Activated CD8-positive, alpha-beta T cell treated with anti-CD3 and anti-CD28 coated beads for 36 hours (primary cell): ENCODE measurements around the gene ZFYVE28. TPM values are rescaled to one million over a fixed set of nuclear protein-coding genes. Genes with fewer than 3 reads are reported as not detected.

Source experiments
- ATAC-seq: fragments of 200-7000 bp; cut with Tn5 transposase; one replicate; pipeline ENCODE4 v1.10.0; 2021; ENCODE audit warnings: mild to moderate bottlenecking, moderate library complexity
- CTCF ChIA-PET: fragments of 350-600 bp; sonication (Branson Sonifier 250); formaldehyde crosslinking; loops from one replicate; lab custom pipeline; 2021; ENCODE audit warnings: antibody characterized with exemption; lab: Charles Lee
- POLR2A ChIA-PET: fragments of 350-600 bp; sonication (Branson Sonifier 250); formaldehyde crosslinking; loops from one replicate; lab custom pipeline; 2021; ENCODE audit warnings: antibody characterized with exemption; lab: Charles Lee
- DNase-seq: peaks from one replicate; pipeline ENCODE4 v3.0.0-alpha.2; 2020
- H3K27ac Mint-ChIP-seq: one replicate; pipeline ENCODE4 v1.8.0; 2021; ENCODE audit warnings: mild to moderate bottlenecking, mixed read lengths
- H3K27me3 Mint-ChIP-seq: one replicate; pipeline ENCODE4 v1.8.0; 2021; ENCODE audit warnings: mixed read lengths
- H3K36me3 Mint-ChIP-seq: one replicate; pipeline ENCODE4 v1.8.0; 2021; ENCODE audit warnings: low read depth, mixed read lengths
- H3K4me1 Mint-ChIP-seq: one replicate; pipeline ENCODE4 v1.8.0; 2021; ENCODE audit warnings: low read depth, mixed read lengths
- H3K4me3 Mint-ChIP-seq: one replicate; pipeline ENCODE4 v1.8.0; 2021; ENCODE audit warnings: mild to moderate bottlenecking, moderate library complexity, mixed read lengths
- H3K9me3 Mint-ChIP-seq: one replicate; pipeline ENCODE4 v1.8.0; 2021; ENCODE audit warnings: mixed read lengths
- CTCF ChIP-seq: fragments of 200-600 bp; IDR thresholded peaks from one replicate; pipeline ENCODE4 v1.8.0; 2022; ENCODE audit warnings: antibody characterized with exemption, mild to moderate bottlenecking
- intact Hi-C: fragments of 100-400 bp; cut with micrococcal nuclease; formaldehyde crosslinking; loops from one replicate; pipeline ENCODE4 v1.10.0; 2022
- total RNA-seq, 2 experiments: library from RNA; stranded (reverse); gene quantifications; one replicate each; pipeline ENCODE4 v1.2.3, GENCODE V29; 2021

ZFYVE28 gene
- total RNA-seq, 2 experiments from 2014 or later, result 4.9 to 7.0 TPM

- TF ChIP-seq CTCF, result no peak
- H3K4me1 Mint-ChIP-seq, result peaks cover 14% of the 10 kb centered on the region
- intact Hi-C loops, result loop anchor here (10.0 kb wide), 1 partner anchor 127 kb away; no protein-coding TSS in a partner anchor
- H3K9me3 Mint-ChIP-seq, result no peaks in the 10 kb centered on the region
- DNase-seq, result no peak
- ChIA-PET CTCF (no interaction called here), POLR2A (no interaction called here)
- no peaks in the 10 kb centered on the region for H3K36me3 Mint-ChIP-seq
- no peak overlapping the region for H3K4me3 Mint-ChIP-seq
- no peak for ATAC-seq
- no peak overlapping the region for H3K27ac Mint-ChIP-seq
- H3K27me3 Mint-ChIP-seq, result no peaks in the 10 kb centered on the region
Measured at GRCh38 chr4:2352171-2352570, 66.3 kb downstream of the ZFYVE28 start.

DNA sequence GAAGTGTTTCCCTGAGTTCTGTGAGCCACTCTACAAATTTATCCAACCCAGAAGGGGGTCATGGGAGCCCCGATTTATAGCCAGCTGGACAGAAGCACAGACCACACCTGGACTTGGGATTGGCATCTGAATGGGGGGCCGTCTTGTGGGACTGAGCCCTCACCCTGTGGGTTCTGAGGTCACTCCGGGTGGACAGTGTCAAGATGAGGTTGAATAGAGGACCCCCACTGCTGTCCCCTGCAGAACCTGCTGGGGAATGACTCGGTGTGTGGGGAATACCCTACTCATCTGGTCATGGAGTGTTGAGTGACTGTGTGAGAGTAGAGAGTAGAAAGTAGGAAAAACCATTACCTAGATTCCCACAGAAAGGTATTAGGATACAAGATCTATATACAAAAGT lies 67.5 kb downstream of the ZFYVE28 start:
- ATAC-seq (no peak), DNase-seq (no peak)
- Mint-ChIP-seq H3K27me3 (no peaks in the 10 kb centered on the region), H3K4me1 (peaks cover 15% of the 10 kb centered on the region), H3K27ac (no peak overlapping the region), H3K9me3 (no peaks in the 10 kb centered on the region), H3K4me3 (no peak overlapping the region), H3K36me3 (no peaks in the 10 kb centered on the region)
- ChIA-PET CTCF (interaction anchor here (1.6 kb wide), 1 partner anchor 131 kb away, joined by 5 read pairs; no protein-coding TSS in a partner anchor), POLR2A (no interaction called here)
- TF ChIP-seq CTCF, result no peak
- intact Hi-C loops, result loop anchor here (10.0 kb wide), 1 partner anchor 126 kb away; no protein-coding TSS in a partner anchor

- no peak for DNase-seq
- CTCF ChIA-PET, result interaction anchor here (0.7 kb wide), 1 partner anchor 50 kb away, joined by 3 read pairs; no protein-coding TSS in a partner anchor
- ATAC-seq, result no peak
Measured at GRCh38 chr4:2348786-2349185, 69.7 kb downstream of the ZFYVE28 start.

DNA sequence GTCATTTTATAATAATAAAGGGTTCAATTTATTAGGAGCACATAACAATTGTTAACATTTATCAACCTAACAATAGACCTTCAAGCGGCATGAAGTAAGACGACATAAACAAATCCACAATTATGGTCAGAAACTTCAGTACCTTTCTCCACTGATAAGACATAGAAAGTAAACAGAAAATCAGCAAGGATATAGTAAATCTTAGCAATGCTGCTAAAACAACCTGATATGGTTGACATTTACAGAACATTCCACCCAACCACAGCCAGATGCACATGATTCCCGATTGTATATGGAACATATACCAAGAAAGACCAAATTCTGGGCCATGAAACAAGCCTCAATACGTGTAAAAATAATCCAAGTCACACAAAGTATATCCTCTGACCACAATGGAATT lies 71.3 kb downstream of the ZFYVE28 start:
- DNase-seq (no peak), ATAC-seq (no peak)
- ChIA-PET POLR2A (no interaction called here), CTCF (no interaction called here)
- no peak for TF ChIP-seq CTCF
- intact Hi-C loops, result no loop called here
- no peak overlapping the region for H3K4me3 Mint-ChIP-seq
- H3K9me3 Mint-ChIP-seq, result peaks cover 5% of the 10 kb centered on the region
- peaks cover 8% of the 10 kb centered on the region for H3K4me1 Mint-ChIP-seq
- H3K27ac Mint-ChIP-seq, result no peak overlapping the region
- no peaks in the 10 kb centered on the region for H3K27me3 Mint-ChIP-seq
- peaks cover 3% of the 10 kb centered on the region for H3K36me3 Mint-ChIP-seq

More at GRCh38 chr4:2348786-2349185, 69.7 kb downstream of the ZFYVE28 start:
- H3K27me3 Mint-ChIP-seq, result no peaks in the 10 kb centered on the region
- no peak for TF ChIP-seq CTCF
- H3K9me3 Mint-ChIP-seq, result peaks cover 5% of the 10 kb centered on the region
- intact Hi-C loops, result no loop called here
- peaks cover 3% of the 10 kb centered on the region for H3K36me3 Mint-ChIP-seq
- H3K4me3 Mint-ChIP-seq, result no peak overlapping the region
- peaks cover 8% of the 10 kb centered on the region for H3K4me1 Mint-ChIP-seq
- H3K27ac Mint-ChIP-seq, result no peak overlapping the region
- POLR2A ChIA-PET, result no interaction called here

GRCh38 chr4:2343476-2343875 lies 75.0 kb downstream of the ZFYVE28 start:
- ATAC-seq, result no peak
- ChIA-PET CTCF (no interaction called here), POLR2A (no interaction called here)
- peaks cover 3% of the 10 kb centered on the region for H3K36me3 Mint-ChIP-seq
- TF ChIP-seq CTCF, result no peak
- H3K27ac Mint-ChIP-seq, result no peak overlapping the region
- no peaks in the 10 kb centered on the region for H3K27me3 Mint-ChIP-seq
- H3K4me1 Mint-ChIP-seq, result peaks cover 8% of the 10 kb centered on the region
- H3K4me3 Mint-ChIP-seq, result no peak overlapping the region
- peaks cover 5% of the 10 kb centered on the region for H3K9me3 Mint-ChIP-seq
- DNase-seq, result no peak
- intact Hi-C loops, result no loop called here
